Measurements from ENCODE around the gene AUTS2. TPM values are rescaled to one million over a fixed set of nuclear protein-coding genes. Genes with fewer than 3 reads are reported as not detected.
A peak's percentile ranks its signal among the peaks of the same experiment; 100 is the strongest.

Gene AUTS2
- total and polyA plus RNA-seq, 2 experiments from 2014 or later: 32.0 to 91.0 TPM

DNA sequence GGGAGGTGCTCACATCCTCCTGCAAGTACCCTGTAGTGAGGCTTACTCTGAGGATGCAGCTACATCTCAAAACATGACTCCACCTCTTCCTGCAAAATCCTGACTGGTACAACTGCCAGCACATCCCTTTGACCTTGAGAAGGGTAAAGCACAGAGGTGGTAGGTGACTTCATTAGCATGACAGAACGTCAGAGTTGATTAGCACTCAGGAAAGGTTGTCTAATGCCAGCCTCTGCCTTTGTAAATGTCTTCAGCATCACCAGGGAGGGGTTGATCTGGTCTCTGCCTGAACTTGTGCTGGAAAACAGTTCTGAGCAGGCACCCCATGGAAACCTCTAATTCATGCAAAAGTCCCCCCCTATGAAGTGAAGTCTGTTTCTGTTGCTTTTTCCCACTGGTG is 942.4 kb downstream of the AUTS2 start:
- ATAC-seq (peak; percentile 57), DNase-seq (ENCODE audit: low spot score) (no peak)
- no peak overlapping the region for H3K27ac ChIP-seq (ENCODE audit: low read depth)
- no peak for TF ChIP-seq ZNF114 (CRISPR knock-in tag; IDR thresholded peaks at IDR 0.05)
- TF ChIP-seq, protein P1, sequence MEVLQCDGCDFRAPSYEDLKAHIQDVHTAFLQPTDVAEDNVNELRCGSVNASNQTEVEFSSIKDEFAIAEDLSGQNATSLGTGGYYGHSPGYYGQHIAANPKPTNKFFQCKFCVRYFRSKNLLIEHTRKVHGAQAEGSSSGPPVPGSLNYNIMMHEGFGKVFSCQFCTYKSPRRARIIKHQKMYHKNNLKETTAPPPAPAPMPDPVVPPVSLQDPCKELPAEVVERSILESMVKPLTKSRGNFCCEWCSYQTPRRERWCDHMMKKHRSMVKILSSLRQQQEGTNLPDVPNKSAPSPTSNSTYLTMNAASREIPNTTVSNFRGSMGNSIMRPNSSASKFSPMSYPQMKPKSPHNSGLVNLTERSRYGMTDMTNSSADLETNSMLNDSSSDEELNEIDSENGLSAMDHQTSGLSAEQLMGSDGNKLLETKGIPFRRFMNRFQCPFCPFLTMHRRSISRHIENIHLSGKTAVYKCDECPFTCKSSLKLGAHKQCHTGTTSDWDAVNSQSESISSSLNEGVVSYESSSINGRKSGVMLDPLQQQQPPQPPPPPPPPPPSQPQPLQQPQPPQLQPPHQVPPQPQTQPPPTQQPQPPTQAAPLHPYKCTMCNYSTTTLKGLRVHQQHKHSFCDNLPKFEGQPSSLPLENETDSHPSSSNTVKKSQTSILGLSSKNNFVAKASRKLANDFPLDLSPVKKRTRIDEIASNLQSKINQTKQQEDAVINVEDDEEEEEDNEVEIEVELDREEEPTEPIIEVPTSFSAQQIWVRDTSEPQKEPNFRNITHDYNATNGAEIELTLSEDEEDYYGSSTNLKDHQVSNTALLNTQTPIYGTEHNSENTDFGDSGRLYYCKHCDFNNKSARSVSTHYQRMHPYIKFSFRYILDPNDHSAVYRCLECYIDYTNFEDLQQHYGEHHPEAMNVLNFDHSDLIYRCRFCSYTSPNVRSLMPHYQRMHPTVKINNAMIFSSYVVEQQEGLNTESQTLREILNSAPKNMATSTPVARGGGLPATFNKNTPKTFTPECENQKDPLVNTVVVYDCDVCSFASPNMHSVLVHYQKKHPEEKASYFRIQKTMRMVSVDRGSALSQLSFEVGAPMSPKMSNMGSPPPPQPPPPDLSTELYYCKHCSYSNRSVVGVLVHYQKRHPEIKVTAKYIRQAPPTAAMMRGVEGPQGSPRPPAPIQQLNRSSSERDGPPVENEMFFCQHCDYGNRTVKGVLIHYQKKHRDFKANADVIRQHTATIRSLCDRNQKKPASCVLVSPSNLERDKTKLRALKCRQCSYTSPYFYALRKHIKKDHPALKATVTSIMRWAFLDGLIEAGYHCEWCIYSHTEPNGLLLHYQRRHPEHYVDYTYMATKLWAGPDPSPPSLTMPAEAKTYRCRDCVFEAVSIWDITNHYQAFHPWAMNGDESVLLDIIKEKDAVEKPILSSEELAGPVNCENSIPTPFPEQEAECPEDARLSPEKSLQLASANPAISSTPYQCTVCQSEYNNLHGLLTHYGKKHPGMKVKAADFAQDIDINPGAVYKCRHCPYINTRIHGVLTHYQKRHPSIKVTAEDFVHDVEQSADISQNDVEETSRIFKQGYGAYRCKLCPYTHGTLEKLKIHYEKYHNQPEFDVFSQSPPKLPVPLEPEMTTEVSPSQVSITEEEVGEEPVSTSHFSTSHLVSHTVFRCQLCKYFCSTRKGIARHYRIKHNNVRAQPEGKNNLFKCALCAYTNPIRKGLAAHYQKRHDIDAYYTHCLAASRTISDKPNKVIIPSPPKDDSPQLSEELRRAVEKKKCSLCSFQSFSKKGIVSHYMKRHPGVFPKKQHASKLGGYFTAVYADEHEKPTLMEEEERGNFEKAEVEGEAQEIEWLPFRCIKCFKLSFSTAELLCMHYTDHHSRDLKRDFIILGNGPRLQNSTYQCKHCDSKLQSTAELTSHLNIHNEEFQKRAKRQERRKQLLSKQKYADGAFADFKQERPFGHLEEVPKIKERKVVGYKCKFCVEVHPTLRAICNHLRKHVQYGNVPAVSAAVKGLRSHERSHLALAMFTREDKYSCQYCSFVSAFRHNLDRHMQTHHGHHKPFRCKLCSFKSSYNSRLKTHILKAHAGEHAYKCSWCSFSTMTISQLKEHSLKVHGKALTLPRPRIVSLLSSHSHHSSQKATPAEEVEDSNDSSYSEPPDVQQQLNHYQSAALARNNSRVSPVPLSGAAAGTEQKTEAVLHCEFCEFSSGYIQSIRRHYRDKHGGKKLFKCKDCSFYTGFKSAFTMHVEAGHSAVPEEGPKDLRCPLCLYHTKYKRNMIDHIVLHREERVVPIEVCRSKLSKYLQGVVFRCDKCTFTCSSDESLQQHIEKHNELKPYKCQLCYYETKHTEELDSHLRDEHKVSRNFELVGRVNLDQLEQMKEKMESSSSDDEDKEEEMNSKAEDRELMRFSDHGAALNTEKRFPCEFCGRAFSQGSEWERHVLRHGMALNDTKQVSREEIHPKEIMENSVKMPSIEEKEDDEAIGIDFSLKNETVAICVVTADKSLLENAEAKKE (CRISPR knock-in tag; IDR thresholded peaks at IDR 0.05): no peak
- no peak for TF ChIP-seq NANOG (IDR thresholded peaks at IDR 0.05; ENCODE audit: borderline replicate concordance)
- TF ChIP-seq EZH2phosphoT487 (IDR thresholded peaks at IDR 0.05; ENCODE audit: unreplicated experiment): no peak
- no peak for TF ChIP-seq POLR2AphosphoS5 (IDR thresholded peaks at IDR 0.05; ENCODE audit: low read depth)
- TF ChIP-seq ZNF331 (CRISPR knock-in tag; IDR thresholded peaks at IDR 0.05; ENCODE audit: low read depth): no peak
- no peak overlapping the region for H3K4me3 ChIP-seq
- H3K27me3 ChIP-seq (ENCODE audit: insufficient read depth): no peaks in the 10 kb centered on the region
- no peaks in the 10 kb centered on the region for H4K20me1 ChIP-seq (replicated peaks; ENCODE audit: insufficient read depth)
- H3K4me1 Mint-ChIP-seq: peaks cover 10% of the 10 kb centered on the region
- no peak overlapping the region for H3K4me2 ChIP-seq
- no peaks in the 10 kb centered on the region for H3K9me3 Mint-ChIP-seq
- H3K4me1 ChIP-seq (ENCODE audit: insufficient read depth): 0 out of 2 replicates have a peak, but pooled peaks cover 6% of the 10 kb centered on the region
- H3K36me3 ChIP-seq (ENCODE audit: insufficient read depth): no peaks in the 10 kb centered on the region
- H3F3A ChIP-seq (replicated peaks; ENCODE audit: low read depth): no peaks in the 10 kb centered on the region
- no peaks in the 10 kb centered on the region for H3K27me3 Mint-ChIP-seq (ENCODE audit: insufficient read depth, low read depth, poor library complexity)
- no peak overlapping the region for H2AFZ ChIP-seq
- H3K9me2 ChIP-seq (ENCODE audit: insufficient read depth): 0 out of 2 replicates have a peak, but pooled peaks cover 3% of the 10 kb centered on the region
- no peaks in the 10 kb centered on the region for H3K36me3 Mint-ChIP-seq (ENCODE audit: low read depth)
- H3K27ac Mint-ChIP-seq: no peak overlapping the region
- no peak overlapping the region for H3K4me3 Mint-ChIP-seq
- H3K79me2 ChIP-seq (replicated peaks; ENCODE audit: insufficient read depth): no peaks in the 10 kb centered on the region

Data from GM23338 (cell line).